Right cardiac atrium (tissue), 5 donors: Measurements from ENCODE around the gene PODXL2. TPM values are rescaled to one million over a fixed set of nuclear protein-coding genes. Genes with fewer than 3 reads are reported as not detected.
A peak's percentile ranks its signal among the peaks of the same experiment; 100 is the strongest.

Source experiments
- ATAC-seq, 2 donors: fragments of 200-7000 bp; cut with Tn5 transposase; one replicate each; pipeline versions ENCODE4 v1.8.0 to v1.9.1; 2020; ENCODE audit warnings: moderate library complexity in 2 of 2, mild to moderate bottlenecking in 1 of 2
- DNase-seq, 3 donors: peaks; one replicate each; pipeline ENCODE4 v3.0.0-alpha.2; 2020
- H3K27ac ChIP-seq: one replicate; pipeline ENCODE4 v1.5.1; 2013; ENCODE audit warnings: mild to moderate bottlenecking, low read length, control low read depth, moderate library complexity
- H3K27me3 ChIP-seq: one replicate; pipeline ENCODE4 v1.6.1; 2013; ENCODE audit not compliant: control insufficient read depth, insufficient read depth
- H3K4me1 ChIP-seq: one replicate; pipeline ENCODE4 v1.6.1; 2013; ENCODE audit warnings: low read length; ENCODE audit not compliant: control insufficient read depth, insufficient read depth
- H3K4me3 ChIP-seq: one replicate; pipeline ENCODE4 v1.5.1; 2013; ENCODE audit warnings: low read length, control low read depth
- H3K9me3 ChIP-seq: one replicate; pipeline ENCODE4 v1.6.1; 2013; ENCODE audit warnings: low read length; ENCODE audit not compliant: control insufficient read depth
- WGBS: extraction: QIAGEN DNeasy Blood & Tissue Kit; methylation state at CpG from one replicate; pipeline ENCODE4 v1.1.7; 2013; 5-methylcytosine and 5-hydroxymethylcytosine counted together
- intact Hi-C, 4 donors: fragments of 100-400 bp; cut with DNase I; formaldehyde crosslinking; loops; one replicate each; pipeline versions ENCODE4 v1.11.0 to v1.14.0; 2022 to 2023
- polyA plus RNA-seq: library from polyadenylated mRNA; stranded (reverse); fragments of 200-250 nt; gene quantifications from one replicate; pipeline ENCODE4 v1.2.3, GENCODE V29; 2013
- total RNA-seq, 4 donors: library from RNA; stranded (reverse); fragmentation: NEBNext Ultra II Directional; extraction: Animal tissue kit (Norgen Biotek cat#: 25700); gene quantifications; one replicate each; pipeline ENCODE4 v1.2.1, GENCODE V29; 2021
- donor health status: healthy with polysubstance abuse.
- donor health status: DM: no; HTN: yes; CAD: no.
- donor health status: DM: no; HTN: no; CAD: no.
- donor health status: DM: no; HTN: yes; CAD: no; lungs with severe emphysema.
- donor health status: DM: yes; HTN: yes; CAD: no.

PODXL2 gene
- total and polyA plus RNA-seq, 5 donors = 1.5 to 3.0 (median 2.1) TPM

DNA sequence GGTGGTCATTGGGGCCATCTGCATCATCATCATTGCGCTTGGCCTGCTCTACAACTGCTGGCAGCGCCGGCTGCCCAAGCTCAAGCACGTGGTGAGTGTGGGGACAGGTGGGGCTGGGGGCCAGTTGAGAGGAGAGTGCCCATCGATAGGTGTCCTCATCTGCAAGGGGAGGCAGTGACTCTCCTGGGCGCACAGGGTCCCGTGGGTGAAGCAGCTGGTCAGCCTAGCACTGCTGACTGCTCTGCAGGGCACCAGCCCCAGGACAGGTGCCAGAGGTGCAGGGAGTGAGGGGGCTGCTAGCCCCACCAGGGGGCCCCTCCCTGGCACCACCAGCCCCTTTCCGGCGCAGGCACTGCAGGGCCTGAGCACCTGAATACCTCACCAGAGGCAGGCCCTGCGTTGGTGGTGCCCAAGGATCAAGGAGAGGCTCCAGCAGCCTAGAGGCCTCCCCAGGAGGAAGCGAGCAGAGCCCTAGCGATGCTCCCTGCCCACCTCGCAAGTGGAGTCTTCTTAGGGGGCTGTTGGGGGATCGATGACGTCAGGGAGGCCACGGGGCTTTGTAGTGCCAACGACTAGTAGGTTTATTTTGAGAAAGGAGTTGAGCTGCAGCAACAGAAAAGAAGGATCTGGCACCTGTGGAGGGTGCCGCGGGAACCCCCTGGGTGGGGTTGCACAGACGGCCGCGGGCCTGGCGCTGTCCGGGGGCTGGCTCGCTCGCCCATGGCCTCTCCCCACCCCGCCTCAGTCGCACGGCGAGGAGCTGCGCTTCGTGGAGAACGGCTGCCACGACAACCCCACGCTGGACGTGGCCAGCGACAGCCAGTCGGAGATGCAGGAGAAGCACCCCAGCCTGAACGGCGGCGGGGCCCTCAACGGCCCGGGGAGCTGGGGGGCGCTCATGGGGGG, 42.8 kb downstream of the PODXL2 start:
- H3K27me3 ChIP-seq = no peaks in the 10 kb centered on the region
- H3K4me1 ChIP-seq = peaks cover 5% of the 10 kb centered on the region
- H3K27ac ChIP-seq = peak overlapping the region; percentile 42
- no peaks in the 10 kb centered on the region for H3K9me3 ChIP-seq
- peak in 2 of 3 donors; percentile 67 for DNase-seq
- WGBS = 26% methylated on average over 44 of the region's 44 CpGs
- H3K4me3 ChIP-seq = peak overlapping the region; percentile 90
- intact Hi-C loops = no loop called here
- peak; percentile 18 to 41 for ATAC-seq

DNA sequence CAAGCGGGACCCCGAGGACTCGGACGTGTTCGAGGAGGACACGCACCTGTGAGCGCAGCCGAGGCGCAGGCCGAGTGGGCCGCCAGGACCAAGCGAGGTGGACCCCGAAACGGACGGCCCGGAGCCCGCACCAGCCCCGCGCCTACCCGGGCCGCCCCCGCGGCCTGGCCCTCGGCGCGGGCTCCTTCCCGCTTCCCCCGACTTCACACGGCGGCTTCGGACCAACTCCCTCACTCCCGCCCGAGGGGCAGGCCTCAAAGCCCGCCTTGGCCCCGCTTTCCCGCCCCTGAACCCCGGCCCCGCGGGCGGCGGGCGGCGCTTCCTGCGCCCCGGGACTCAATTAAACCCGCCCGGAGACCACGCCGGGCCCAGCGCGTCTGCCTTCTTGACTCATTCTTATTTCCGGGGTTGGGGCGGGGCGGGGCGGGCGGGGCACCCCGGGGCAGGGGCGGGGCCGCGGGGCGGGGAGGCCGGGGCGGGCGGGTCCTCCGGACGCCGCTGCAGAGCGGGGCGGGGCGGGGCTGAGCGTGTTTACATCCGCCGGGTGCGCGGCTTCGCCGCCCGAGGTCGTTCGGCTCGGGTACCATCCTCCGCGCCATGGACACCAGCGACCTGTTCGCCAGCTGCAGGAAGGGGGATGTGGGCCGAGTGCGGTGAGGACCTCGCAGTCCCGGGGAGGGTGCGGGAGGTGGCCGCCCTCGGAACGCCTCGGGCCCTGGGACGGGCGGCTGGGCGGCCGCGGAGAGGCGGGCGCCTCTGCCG, 43.6 kb downstream of the PODXL2 start, which contains the start of gene ABTB1:
Gene ABTB1 (plus strand): TSS at position 524 of the 762 bp plus-strand sequence. CDS start 74 bp downstream, at position 598.
- peak; percentile 86 to 87 for ATAC-seq

DNA sequence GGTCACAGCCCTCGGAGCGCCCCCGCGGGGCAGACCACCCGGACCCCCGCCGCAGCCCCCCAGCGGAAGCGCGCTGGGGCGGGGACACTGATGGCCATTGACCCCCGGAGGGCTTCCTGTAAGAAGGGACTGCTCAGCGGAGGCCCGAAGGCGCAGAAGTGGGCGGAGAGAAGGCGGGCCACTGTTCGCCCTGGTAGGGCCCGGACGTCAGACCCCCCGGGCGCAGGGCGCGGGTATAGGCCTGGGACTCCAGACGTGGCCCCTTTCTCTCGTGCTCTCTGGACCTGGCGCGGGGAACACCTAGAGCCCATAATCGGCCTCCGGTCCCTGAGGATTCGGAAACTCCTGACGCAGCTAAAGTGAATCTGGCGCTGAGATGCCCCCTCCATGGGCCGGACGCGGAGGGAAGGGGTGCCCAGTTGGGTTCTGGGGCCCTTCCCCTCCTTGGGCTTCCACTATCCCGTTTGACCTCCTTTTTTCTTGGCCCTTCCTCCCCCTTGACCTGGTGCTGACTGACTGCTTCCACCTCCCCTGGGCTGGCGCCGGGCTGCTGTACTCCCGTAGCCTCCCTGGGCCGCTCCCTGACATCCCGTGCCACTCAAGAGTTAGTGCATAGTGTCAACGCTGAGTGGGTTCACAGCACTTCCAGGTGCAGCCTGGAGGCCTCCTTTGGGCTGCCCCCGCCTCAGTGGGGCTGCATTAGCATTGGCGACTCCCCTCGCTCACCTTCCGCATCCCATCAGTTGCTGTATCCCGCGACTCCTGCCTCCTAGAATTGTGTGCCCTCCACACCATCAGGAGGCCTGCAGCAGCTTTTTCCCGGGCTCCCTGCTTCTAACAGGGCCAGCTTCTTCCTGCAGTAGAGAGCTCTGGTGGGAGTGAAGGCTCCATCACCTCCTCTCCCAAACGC, 44.5 kb downstream of the PODXL2 start:
- DNase-seq = peak; percentile 72 to 89 (median 87)
- Histone ChIP-seq H3K27me3 (no peaks in the 10 kb centered on the region), H3K27ac (peak overlapping the region; percentile 62), H3K9me3 (no peaks in the 10 kb centered on the region), H3K4me1 (peaks cover 5% of the 10 kb centered on the region), H3K4me3 (peak overlapping the region; percentile 90)
- peak; percentile 55 to 69 for ATAC-seq
- WGBS = 13% methylated on average over 51 of the region's 51 CpGs
- intact Hi-C loops = no loop called here

More for the DNA sequence above, 43.6 kb downstream of the PODXL2 start, which contains the start of gene ABTB1:
- Histone ChIP-seq H3K27me3 (no peaks in the 10 kb centered on the region), H3K27ac (peak within 1 kb of the TSS; percentile 62), H3K4me1 (peaks cover 5% of the 10 kb centered on the region), H3K9me3 (no peaks in the 10 kb centered on the region), H3K4me3 (peak within 1 kb of the TSS; percentile 90)
- intact Hi-C loops = no loop called here
- WGBS = under 1% methylated on average over 100 of the region's 102 CpGs
- peak; percentile 89 to 96 (median 95) for DNase-seq

DNA sequence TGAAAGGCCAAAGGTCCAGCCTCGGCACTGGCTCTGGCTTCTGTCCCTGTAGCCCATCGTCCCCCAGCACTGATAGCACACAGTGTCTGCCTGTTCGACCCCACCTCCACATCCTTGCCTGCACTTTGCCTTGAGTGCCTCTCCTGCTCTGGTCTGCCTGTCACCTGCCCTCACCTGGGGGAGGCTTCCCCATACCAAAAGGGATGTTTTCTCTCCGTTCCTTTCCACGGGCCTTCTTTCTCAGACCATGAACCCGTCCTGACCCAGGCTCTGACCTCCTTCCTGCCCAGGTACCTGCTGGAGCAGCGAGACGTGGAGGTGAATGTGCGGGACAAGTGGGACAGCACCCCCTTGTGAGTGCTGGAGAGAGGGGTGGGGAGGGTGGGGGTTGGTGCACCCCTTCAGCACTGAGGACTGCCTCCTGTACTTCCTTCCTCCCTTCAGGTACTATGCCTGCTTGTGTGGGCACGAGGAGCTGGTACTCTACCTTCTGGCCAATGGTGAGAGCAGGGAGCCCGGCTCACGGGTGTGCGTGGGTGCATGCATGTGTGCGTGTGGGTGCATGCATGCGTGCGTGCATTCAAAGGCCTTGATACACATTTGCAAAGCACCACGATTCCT, 45.2 kb downstream of the PODXL2 start:
- peak overlapping the region; percentile 90 for H3K4me3 ChIP-seq
- no peaks in the 10 kb centered on the region for H3K27me3 ChIP-seq
- intact Hi-C loops = no loop called here
- no peaks in the 10 kb centered on the region for H3K9me3 ChIP-seq
- H3K4me1 ChIP-seq = peaks cover 5% of the 10 kb centered on the region
- ATAC-seq (no peak), DNase-seq (peak in 2 of 3 donors; percentile 27 to 37)
- WGBS = 82% methylated on average over 17 of the region's 17 CpGs
- H3K27ac ChIP-seq = no peak overlapping the region

DNA sequence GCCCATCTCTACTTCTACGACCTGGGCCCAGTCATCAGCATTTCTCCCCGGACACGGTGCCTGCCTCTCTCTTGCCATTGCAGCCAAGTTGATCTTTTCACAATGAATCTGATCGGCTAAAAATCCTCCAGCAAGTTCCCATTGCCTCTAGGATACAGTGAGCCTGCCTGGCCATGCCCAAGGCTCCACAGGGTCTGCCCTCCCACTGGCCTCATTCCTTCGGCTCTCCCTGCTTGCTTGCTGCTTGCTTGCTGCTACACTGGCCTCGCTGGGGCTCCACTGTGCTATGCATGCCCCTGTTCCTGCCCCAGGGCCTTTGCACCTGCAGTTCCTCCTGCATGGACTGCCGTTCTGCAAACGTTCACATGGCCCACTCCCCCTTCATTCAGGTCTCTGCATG, 45.8 kb downstream of the PODXL2 start:
- intact Hi-C loops = no loop called here
- no peaks in the 10 kb centered on the region for H3K27me3 ChIP-seq
- 87% methylated on average over 8 of the region's 8 CpGs for WGBS
- peaks cover 5% of the 10 kb centered on the region for H3K4me1 ChIP-seq
- no peak overlapping the region for H3K4me3 ChIP-seq
- ATAC-seq (no peak), DNase-seq (peak in 1 of 3 donors; percentile 36)
- H3K9me3 ChIP-seq = no peaks in the 10 kb centered on the region
- no peak overlapping the region for H3K27ac ChIP-seq

DNA sequence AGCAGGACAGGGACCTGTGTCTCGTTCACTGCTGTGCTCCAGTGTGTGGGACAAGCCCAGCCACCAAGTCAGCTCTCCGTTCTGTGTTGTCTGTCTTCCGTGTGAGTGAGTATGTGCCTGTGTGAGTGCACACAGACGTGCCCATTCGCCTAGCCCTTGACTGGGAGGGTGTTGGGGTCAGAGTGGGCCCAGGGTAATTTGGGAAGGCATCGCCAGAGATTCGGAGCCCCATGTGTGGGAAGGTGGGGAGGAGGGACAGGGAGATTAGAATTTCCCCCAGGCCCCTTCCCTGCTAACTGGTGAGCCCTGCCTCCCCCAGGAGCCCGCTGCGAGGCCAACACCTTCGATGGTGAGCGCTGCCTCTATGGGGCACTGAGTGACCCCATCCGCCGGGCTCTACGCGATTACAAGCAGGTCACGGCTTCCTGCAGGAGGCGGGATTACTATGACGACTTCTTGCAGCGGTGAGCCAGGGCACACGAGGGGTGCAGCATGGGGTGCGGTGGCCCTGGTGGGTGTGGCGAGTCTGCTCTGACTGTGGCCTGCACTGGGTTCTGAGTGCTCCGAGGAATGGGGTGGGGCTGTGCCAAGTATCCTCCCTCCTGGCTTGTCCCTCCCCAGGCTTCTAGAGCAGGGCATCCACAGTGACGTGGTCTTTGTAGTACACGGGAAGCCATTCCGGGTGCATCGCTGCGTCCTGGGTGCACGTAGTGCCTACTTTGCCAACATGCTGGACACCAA, 46.8 kb downstream of the PODXL2 start:
- WGBS = 85% methylated on average over 29 of the region's 29 CpGs
- Histone ChIP-seq H3K9me3 (no peaks in the 10 kb centered on the region), H3K27me3 (no peaks in the 10 kb centered on the region), H3K4me3 (no peak overlapping the region), H3K4me1 (peaks cover 5% of the 10 kb centered on the region), H3K27ac (no peak overlapping the region)
- ATAC-seq = no peak
- DNase-seq = peak in 1 of 3 donors; percentile 53
- intact Hi-C loops = no loop called here

DNA sequence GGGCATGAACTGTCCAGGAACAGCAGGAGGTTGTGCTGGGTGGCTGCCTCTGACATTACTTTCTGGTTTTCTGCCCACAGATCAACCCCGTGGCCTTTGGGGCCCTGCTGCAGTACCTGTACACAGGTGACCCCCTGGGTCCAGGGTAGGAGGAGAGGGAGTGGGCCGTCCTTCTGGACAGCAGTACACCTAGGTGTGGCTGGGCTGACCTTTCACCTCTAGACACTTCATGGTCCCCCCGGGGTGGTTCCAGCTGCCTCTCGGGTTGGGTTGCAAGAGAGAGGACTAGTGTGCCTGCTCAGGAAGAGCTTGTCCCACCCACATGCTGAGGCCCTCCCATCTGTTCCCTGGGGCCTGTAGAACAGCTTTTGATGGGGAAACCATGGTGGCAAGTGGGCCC, 47.5 kb downstream of the PODXL2 start:
- DNase-seq = peak in 1 of 3 donors; percentile 30
- Histone ChIP-seq H3K9me3 (no peaks in the 10 kb centered on the region), H3K4me3 (no peak overlapping the region), H3K27me3 (no peaks in the 10 kb centered on the region), H3K27ac (no peak overlapping the region), H3K4me1 (peaks cover 5% of the 10 kb centered on the region)
- 75% methylated on average over 4 of the region's 4 CpGs for WGBS
- ATAC-seq = no peak
- intact Hi-C loops = no loop called here

DNA sequence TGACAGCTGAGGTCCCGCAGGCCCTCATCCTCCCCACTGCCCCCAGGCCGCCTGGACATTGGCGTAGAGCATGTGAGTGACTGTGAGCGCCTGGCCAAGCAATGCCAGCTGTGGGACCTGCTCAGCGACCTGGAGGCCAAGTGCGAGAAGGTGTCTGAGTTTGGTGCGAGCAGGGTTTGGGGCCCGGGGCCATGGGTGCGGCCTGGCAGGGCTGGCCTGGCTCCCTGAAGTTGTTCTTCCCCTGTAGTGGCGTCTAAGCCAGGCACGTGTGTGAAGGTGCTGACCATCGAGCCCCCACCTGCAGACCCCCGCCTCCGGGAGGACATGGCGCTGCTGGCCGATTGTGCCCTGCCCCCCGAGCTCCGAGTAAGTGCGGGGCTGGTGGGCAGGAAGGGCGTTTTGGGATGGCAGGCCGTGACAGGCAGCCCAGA, 48.0 kb downstream of the PODXL2 start:
- Histone ChIP-seq H3K9me3 (no peaks in the 10 kb centered on the region), H3K27me3 (no peaks in the 10 kb centered on the region), H3K4me3 (no peak overlapping the region), H3K27ac (no peak overlapping the region), H3K4me1 (peaks cover 5% of the 10 kb centered on the region)
- ATAC-seq = no peak
- WGBS = 94% methylated on average over 21 of the region's 21 CpGs
- DNase-seq = peak in 1 of 3 donors; percentile 48
- intact Hi-C loops = no loop called here

DNA sequence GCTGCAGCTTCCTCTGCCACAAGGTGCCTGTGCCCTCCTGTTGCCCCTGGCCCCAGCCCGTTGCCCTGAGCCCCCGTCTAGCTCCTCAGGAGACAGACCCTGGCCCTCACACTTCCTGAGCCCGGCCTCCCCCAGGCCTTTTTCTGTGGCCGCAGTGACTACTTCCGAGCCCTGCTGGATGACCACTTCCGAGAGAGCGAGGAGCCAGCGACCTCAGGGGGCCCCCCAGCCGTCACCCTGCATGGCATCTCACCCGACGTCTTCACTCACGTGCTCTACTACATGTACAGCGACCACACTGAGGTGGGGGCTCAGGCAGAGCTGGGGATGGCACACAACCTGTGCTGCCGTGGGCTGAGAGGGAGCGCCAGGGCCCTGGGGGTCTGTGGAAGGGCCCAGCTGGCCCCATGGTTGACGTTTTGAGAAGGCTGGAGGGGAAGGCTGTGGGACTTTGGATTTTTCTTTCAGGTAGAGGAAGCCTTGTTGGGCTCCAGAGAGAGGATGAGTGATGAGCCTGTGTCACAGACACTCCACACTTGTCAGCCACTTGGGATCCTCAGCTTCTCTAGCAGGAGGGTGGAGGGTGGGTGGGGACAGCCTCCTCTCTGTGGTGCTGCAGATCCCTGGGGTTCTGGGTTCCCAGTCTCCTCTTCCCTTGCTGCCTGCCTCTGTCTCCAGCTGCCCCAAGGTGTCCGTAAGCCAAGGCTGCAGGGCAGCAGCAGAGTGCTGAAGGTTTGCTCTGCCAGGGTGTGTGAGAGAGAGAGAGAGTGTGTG, 48.7 kb downstream of the PODXL2 start:
- ATAC-seq (no peak), DNase-seq (peak in 1 of 3 donors; percentile 33)
- intact Hi-C loops = no loop called here
- no peak overlapping the region for H3K4me3 ChIP-seq
- H3K9me3 ChIP-seq = no peaks in the 10 kb centered on the region
- no peak overlapping the region for H3K27ac ChIP-seq
- WGBS = 87% methylated on average over 17 of the region's 17 CpGs
- no peaks in the 10 kb centered on the region for H3K27me3 ChIP-seq
- peaks cover 5% of the 10 kb centered on the region for H3K4me1 ChIP-seq
